ENCODE results near the gene GPATCH4.

Gene GPATCH4

DNA sequence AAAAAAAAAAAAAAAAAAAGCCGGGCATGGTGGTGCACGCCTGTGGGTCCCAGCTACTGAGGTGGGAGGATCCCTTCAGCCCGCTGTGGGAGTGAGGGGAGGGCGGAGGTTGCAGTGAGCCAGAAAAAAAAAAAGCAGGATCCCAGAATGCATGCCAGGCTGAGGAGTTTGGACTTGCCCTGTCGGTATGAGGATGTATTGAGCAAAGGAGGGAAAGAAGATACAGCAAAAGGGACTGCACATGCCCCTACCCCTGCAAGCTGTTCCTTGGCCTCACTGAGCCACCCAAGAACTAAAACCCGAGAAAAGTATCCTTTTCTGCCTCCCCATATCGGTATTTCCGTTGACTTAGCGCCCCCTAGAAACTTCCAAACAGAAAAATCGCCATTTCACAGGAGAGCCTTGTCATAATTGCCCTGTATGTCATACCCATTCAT is 1.3 kb upstream of the GPATCH4 start:
- no peak for TF ChIP-seq TAF1 (IDR thresholded peaks at IDR 0.05; ENCODE audit: borderline replicate concordance, insufficient read depth, low read length)
- no peak for TF ChIP-seq FOXP2 (optimal IDR thresholded peaks at IDR 0.05; ENCODE audit: borderline replicate concordance, extremely low read depth, extremely low read length, insufficient read depth)
- no peak for TF ChIP-seq POLR2AphosphoS5 (IDR thresholded peaks at IDR 0.05; ENCODE audit: low read depth, low read length)
- TF ChIP-seq SIN3A (IDR thresholded peaks at IDR 0.05; ENCODE audit: borderline replicate concordance, insufficient read depth, low read length): no peak
- TF ChIP-seq, protein P1, sequence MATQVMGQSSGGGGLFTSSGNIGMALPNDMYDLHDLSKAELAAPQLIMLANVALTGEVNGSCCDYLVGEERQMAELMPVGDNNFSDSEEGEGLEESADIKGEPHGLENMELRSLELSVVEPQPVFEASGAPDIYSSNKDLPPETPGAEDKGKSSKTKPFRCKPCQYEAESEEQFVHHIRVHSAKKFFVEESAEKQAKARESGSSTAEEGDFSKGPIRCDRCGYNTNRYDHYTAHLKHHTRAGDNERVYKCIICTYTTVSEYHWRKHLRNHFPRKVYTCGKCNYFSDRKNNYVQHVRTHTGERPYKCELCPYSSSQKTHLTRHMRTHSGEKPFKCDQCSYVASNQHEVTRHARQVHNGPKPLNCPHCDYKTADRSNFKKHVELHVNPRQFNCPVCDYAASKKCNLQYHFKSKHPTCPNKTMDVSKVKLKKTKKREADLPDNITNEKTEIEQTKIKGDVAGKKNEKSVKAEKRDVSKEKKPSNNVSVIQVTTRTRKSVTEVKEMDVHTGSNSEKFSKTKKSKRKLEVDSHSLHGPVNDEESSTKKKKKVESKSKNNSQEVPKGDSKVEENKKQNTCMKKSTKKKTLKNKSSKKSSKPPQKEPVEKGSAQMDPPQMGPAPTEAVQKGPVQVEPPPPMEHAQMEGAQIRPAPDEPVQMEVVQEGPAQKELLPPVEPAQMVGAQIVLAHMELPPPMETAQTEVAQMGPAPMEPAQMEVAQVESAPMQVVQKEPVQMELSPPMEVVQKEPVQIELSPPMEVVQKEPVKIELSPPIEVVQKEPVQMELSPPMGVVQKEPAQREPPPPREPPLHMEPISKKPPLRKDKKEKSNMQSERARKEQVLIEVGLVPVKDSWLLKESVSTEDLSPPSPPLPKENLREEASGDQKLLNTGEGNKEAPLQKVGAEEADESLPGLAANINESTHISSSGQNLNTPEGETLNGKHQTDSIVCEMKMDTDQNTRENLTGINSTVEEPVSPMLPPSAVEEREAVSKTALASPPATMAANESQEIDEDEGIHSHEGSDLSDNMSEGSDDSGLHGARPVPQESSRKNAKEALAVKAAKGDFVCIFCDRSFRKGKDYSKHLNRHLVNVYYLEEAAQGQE (IDR thresholded peaks at IDR 0.05; ENCODE audit: insufficient read depth in 1 of 2, low read depth in 2 of 2, low read length in 2 of 2): no peak

DNA sequence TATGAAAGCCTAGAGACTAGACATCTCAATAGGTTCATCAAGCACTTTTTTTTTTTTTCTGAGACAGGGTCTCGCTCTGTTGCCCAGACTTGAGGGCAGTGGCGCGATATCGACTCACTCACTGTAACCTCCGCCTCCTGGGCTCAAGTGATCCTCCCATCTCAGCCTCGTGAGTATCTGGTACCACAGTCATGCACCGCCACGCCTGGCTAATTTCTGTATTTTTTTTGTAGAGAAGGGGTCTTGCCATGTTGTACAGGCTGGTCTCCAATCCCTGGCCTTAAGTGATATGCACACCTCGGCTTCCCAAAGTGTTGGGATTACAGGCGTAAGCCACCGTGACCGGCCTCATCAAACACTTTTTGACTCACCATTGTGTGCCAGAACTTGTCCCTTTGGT is 613 bp upstream of the GPATCH4 start:
- TF ChIP-seq POLR2AphosphoS5 (IDR thresholded peaks at IDR 0.05; ENCODE audit: low read depth, low read length) (no peak), TAF1 (IDR thresholded peaks at IDR 0.05; ENCODE audit: borderline replicate concordance, insufficient read depth, low read length) (no peak), SIN3A (IDR thresholded peaks at IDR 0.05; ENCODE audit: borderline replicate concordance, insufficient read depth, low read length) (no peak), FOXP2 (optimal IDR thresholded peaks at IDR 0.05; ENCODE audit: borderline replicate concordance, extremely low read depth, extremely low read length, insufficient read depth) (no peak)
- TF ChIP-seq, protein P1 (IDR thresholded peaks at IDR 0.05; ENCODE audit: insufficient read depth in 1 of 2, low read depth in 2 of 2, low read length in 2 of 2): no peak

DNA sequence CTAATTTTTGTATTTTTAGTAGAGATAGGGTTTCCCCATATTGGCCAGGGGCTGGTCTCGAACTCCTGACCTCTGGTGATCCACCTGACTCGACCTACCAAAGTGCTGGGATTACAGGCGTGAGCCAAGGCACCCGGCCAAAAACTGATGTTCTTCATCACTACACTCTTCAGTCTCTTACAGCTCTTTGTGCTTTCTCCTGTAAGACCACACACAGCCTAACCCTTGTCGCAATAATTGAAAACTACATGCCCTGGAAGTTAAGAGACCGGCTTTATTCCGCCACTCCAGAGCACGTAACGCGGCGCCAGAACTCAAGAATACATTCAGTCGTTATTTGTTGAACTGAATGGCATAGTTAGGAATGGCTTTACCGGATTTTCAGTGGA is 552 bp downstream of the GPATCH4 start:
- no peak for TF ChIP-seq SIN3A (IDR thresholded peaks at IDR 0.05; ENCODE audit: borderline replicate concordance, insufficient read depth, low read length)
- TF ChIP-seq, protein P1 (IDR thresholded peaks at IDR 0.05; ENCODE audit: insufficient read depth in 1 of 2, low read depth in 2 of 2, low read length in 2 of 2): no peak
- no peak for TF ChIP-seq TAF1 (IDR thresholded peaks at IDR 0.05; ENCODE audit: borderline replicate concordance, insufficient read depth, low read length)
- TF ChIP-seq FOXP2 (optimal IDR thresholded peaks at IDR 0.05; ENCODE audit: borderline replicate concordance, extremely low read depth, extremely low read length, insufficient read depth): no peak
- TF ChIP-seq POLR2AphosphoS5 (IDR thresholded peaks at IDR 0.05; ENCODE audit: low read depth, low read length): no peak

DNA sequence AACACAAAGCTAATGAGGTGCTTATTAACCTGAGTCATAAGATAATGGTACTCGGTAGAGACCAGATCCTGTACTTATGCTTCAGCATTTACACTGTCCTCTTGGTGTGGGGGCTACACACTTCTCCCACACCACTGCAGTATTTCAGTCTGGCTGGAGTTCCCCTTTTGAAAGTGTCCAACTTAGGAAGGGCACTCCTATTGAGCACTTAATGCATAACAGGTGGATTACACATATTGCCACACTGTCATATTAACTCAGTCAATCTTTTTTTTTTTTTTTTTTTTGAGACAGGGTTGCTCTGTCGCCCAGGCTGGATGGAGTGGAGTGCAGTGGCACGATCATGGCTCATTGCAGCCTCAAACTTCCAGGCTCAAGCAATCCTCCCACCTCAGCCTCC is 1.5 kb downstream of the GPATCH4 start:
- TF ChIP-seq POLR2AphosphoS5 (IDR thresholded peaks at IDR 0.05; ENCODE audit: low read depth, low read length) (no peak), TAF1 (IDR thresholded peaks at IDR 0.05; ENCODE audit: borderline replicate concordance, insufficient read depth, low read length) (no peak), SIN3A (IDR thresholded peaks at IDR 0.05; ENCODE audit: borderline replicate concordance, insufficient read depth, low read length) (no peak), FOXP2 (optimal IDR thresholded peaks at IDR 0.05; ENCODE audit: borderline replicate concordance, extremely low read depth, extremely low read length, insufficient read depth) (no peak)
- TF ChIP-seq, protein P1 (IDR thresholded peaks at IDR 0.05; ENCODE audit: insufficient read depth in 1 of 2, low read depth in 2 of 2, low read length in 2 of 2): no peak
